ENCODE results near the gene CHP1. TPM values are rescaled to one million over a fixed set of nuclear protein-coding genes. Genes with fewer than 3 reads are reported as not detected.
"Not testable (repeated sequence)": the region's sequence is repeated elsewhere in the genome, so short reads cannot be mapped to it uniquely, and the experiment has no call there.

Gene CHP1
- total RNA-seq, 1 donor from 2014 or later = 63.6 TPM

GRCh38 chr15:41254560-41254959 is 23.5 kb downstream of the CHP1 start:
- intact Hi-C loops (cut with micrococcal nuclease) = no loop called here

- intact Hi-C loops (cut with micrococcal nuclease) = no loop called here
Measured at GRCh38 chr15:41256103-41256502, 25.0 kb downstream of the CHP1 start.

DNA sequence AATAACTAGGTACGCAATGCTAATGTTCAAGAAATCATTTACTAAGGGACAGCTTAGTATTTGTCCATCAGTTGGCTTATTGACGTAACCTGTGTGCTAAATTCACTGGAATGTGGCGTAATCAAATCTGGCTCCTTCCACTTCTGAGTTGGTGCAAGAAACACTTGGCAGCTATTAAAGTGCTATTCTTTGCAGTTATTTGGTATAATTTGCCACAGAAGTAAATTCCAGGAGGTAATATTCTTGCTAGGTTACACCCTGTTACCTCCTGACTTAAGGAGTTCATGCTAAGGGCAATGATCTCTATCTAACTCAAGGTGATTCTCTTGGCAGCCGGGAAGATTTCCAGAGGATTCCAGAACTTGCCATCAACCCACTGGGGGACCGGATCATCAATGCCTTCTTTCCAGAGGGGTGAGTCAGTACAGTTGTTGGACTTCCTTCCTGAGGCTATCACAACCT is 25.5 kb downstream of the CHP1 start:
- intact Hi-C loops (cut with micrococcal nuclease) = no loop called here

DNA sequence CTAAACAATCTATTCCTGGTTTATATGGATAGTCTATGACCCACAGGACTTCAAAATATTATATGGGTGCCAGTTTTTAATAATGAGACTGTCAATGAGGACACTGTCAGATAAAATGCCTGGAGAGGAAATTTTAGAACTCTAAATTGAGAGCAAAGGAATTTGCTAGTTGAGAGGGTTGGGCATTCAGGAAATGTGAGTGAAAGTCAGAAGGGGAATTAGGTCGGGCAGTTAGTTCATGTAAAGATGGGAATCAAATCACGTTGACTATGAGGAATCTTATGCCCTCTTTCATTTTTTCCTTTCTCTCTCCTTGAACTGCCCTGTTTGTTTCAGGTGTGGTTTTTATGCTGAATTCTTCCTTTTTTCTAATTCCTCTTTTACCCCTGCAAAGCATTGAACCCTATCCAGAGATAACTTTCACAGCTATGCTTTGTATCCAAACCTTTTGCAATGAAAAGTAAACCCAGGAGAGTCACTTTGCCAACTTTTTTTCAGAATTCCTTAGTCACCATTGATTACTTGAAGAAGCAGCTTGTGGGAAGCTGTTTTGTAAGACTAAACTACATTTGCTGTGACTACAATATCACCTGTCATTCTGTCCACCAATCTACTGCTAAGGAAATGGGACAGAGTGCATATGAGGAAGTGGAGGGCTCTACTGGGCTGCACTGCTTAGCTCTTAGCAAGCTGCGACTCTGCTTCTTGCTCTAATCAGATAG is 27.8 kb downstream of the CHP1 start:
- intact Hi-C loops (cut with micrococcal nuclease) = no loop called here

DNA sequence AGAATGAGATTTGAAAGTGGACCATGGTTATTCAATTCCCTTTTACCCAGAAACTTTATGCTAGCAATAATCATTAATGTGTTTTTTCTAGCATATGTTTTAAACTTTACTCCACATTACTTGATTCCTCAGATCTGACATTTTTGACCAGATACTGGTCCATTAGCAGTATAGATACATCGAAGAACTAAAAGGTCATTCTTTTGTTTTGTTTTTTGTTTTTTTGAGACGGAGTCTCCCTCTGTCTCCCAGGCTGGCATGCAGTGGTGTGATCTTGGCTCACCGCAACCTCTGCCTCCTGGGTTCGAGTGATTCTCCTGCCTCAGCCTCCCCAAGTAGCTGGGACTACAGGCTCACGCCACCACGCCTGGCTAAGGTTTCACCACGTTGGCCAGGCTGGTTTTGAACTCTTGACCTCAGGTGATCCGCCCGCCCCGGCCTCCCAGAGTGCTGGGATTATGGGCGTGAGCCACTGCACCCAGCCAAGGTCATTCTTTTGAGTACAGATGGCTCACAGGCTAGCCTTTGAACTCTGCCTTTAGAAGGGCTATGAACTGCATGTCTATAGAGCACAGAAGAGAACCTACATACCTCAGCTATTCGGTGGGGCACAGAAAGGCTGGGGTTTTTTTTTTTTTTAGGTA is 28.6 kb downstream of the CHP1 start:
- intact Hi-C loops (cut with micrococcal nuclease) = no loop called here

DNA sequence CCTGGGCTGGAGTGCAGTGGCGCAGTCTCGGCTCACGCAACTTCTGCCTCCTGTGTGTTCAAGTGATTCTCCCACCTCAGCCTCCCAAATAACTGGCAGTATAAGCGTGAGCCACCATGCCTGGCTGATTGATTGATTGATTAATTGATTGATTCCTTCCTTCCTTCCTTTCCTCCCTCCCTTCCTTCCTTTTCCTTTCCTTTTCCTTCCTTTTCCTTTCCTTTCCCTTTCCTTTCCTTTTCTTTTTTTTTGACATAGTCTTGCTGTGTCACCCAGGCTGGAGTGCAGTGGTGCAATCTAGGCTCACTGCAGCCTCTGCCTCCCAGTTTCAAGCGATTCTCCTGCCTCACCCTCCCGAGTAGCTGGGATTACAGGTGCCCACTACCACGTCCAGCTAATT is 29.9 kb downstream of the CHP1 start:
- intact Hi-C loops (cut with micrococcal nuclease) = not testable (repeated sequence)

GRCh38 chr15:41262571-41262970 is 31.5 kb downstream of the CHP1 start:
- intact Hi-C loops (cut with micrococcal nuclease) = no loop called here

DNA sequence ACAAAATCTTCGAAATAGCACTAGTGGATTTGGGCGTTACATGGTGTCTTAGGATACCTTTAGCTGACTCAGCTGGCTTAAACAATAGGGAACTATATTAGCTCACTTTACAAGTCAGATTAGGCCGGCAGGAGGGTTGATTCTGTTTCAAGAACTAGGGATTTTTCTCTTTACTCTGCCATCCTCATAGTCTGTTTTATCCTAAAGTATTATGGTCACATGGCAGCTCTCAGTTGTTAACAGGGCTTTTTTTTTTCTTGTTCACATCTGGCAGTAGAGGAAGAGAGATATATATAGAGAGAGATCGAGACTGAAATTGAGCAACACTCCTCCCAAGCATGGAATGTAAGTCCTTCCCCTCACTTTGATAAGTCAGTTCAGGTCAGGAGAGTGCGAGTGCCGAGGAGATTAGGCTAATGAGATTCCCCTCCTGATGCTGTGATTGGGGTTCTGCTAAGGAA is 32.9 kb downstream of the CHP1 start:
- intact Hi-C loops (cut with micrococcal nuclease) = no loop called here

DNA sequence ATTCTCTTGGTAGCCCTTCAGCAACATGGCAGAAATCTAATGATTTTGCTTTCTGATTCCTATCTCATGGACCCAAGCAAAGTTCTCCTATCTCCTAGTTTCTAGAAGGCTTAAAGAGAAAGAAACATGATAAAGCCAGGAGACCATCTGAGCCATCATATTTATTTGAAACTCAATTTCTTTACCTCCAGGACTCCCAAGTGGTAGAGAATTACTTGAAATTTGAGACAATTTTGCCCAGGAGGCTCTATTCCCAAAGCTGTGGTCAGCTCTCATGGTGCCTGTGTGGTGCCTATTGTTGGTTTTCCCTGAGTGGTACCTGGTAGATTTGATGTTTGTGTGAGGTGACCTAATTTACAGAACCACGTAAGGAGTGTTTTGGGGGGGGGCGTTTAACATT is 38.8 kb downstream of the CHP1 start:
- intact Hi-C loops (cut with micrococcal nuclease) = no loop called here

- intact Hi-C loops (cut with micrococcal nuclease) = no loop called here
Measured at GRCh38 chr15:41276831-41277230, 45.8 kb downstream of the CHP1 start.

DNA sequence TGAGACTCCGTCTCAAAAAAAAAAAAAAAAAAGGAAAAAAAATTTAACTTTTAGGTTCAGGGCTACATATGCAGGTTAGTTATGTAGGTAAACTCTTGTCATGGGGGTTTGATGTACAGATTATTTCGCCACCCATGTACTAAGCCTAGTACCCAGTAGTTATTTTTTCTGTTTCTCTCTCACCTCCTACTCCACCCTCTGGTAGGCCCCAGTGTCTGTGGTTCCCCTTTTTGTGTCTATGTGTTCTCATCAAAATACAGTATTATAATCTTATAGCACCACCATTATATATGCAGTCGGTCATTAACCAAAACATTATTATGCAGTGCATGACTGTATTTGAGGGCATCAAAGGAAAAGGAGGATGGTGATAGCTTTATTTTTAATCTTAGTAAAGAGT is 47.3 kb downstream of the CHP1 start:
- intact Hi-C loops (cut with micrococcal nuclease) = no loop called here

DNA sequence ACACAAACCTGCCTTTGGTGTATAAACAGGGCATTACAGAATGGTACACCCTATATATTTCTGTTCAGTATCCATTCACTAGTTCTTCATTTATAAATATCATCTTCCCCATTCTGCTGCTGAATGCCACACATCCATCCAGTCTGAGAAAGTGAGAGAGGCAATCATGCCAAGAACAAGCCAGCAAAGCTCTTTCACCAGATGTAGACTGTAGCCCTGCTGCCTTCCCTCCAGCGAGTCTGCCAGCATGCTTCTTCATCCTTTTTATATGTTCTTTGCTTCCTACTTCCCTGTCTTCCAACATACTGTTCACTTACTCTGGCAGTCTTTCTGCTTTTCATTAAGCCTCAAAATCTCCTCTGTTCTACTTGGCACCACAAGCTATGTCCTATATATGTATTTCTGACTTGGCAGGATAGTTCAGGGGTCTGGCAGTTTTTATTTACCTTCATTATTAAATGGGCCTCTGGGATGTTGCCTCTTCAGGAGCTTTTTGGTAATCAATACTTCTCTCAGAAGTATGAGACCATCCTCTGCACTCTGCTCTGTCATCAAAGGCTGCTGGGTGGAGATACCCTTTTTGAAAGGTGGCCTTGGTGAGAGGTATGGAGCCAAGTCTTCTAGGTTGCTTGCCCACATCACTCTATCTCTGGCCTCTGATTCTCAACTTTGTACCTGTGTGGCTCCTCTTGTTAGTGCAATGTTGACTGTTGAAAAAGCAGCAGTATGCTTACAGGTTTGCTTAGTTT is 48.6 kb downstream of the CHP1 start:
- intact Hi-C loops (cut with micrococcal nuclease) = loop anchor here (10.0 kb wide), 1 partner anchor 585 kb away; the partner anchor contains the start of gene RAD51

DNA sequence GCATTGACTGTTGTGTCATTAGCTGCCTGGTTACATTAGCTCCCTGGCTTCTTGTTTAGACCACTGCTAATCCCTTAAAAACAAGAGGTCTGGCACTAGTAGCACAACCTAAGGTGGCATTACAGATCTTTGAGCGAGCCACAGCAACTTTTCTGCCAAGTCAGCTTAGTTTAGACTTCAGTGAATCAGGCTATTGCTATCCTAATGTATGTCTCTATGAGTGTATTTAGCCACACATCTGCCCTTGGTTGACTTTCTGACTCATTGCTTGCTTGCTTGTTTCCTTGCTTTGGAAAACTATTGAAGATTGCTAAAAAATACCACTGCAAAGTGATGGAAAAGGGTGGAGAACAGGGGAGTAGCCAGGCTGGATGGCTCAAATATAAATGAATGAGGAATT is 50.2 kb downstream of the CHP1 start:
- intact Hi-C loops (cut with micrococcal nuclease) = loop anchor here (10.0 kb wide), 1 partner anchor 586 kb away; the partner anchor contains the start of gene RAD51

DNA sequence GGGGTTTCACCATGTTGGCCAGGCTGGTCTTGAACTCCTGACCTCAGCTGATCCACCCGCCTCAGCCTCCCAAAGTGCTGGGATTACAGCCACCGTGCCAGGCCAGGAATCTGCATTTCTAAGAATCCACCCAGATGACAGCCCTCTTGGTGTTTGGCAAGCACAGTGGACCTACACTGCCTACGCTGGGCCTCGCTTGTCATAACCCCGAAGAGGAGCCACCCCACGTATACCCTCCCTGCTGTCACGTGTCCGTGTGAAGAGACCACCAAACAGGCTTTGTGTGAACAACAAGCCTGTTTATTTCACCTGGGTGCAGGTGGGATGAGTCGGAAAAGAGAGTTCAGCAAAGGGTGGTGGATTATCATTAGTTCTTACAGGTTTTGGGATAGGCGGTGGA is 51.4 kb downstream of the CHP1 start:
- intact Hi-C loops (cut with micrococcal nuclease) = loop anchor here (10.0 kb wide), 1 partner anchor 588 kb away; the partner anchor contains the start of gene RAD51

GRCh38 chr15:41282980-41283652 is 52.0 kb downstream of the CHP1 start:
- intact Hi-C loops (cut with micrococcal nuclease) = loop anchor here (1.0 to 10.0 kb wide), 4 partner anchors 52 to 588 kb away; partner anchors contain the start of genes CHAC1, CHP1, INO80 and RAD51

DNA sequence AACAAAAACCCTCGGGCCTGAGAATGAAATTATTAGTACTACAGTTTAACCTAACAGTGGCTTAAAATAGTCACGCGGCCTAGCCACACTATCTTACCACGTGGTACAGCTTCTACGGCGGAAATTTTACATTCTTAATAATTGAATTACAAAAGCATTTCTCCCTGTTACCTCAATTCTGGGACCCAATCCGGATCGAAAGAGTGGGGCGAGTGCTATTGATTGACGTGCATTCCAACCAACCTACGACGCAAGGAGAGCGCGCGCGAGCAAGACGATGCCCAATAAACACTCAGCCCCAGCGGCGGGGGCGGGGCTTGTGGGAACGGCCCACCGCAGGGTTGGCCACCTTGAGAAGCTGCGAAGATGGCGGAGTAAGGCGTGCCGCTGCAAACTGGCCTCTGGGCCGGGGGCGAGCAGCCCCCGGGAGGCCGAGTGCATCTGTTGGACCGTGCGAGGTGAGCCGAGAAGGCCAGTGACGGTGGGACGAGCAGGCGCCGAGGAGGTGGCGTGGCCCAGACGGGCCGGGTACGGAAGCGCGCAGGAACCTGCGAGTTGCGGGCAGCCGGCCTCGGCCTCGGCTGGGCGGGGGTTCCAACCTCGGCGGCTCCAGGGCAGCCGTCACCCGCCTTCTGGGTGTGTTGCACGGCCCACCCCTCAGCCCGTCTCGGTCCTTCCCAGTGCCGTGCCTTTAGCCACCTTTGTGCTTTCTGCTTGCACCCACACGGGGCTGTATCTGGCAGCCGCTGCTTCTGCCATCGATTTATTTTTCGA is 52.8 kb downstream of the CHP1 start:
- intact Hi-C loops (cut with micrococcal nuclease) = loop anchor here (1.0 to 10.0 kb wide), 5 partner anchors 48 to 589 kb away; partner anchors contain the start of genes CHAC1, CHP1, INO80 and NUSAP1

DNA sequence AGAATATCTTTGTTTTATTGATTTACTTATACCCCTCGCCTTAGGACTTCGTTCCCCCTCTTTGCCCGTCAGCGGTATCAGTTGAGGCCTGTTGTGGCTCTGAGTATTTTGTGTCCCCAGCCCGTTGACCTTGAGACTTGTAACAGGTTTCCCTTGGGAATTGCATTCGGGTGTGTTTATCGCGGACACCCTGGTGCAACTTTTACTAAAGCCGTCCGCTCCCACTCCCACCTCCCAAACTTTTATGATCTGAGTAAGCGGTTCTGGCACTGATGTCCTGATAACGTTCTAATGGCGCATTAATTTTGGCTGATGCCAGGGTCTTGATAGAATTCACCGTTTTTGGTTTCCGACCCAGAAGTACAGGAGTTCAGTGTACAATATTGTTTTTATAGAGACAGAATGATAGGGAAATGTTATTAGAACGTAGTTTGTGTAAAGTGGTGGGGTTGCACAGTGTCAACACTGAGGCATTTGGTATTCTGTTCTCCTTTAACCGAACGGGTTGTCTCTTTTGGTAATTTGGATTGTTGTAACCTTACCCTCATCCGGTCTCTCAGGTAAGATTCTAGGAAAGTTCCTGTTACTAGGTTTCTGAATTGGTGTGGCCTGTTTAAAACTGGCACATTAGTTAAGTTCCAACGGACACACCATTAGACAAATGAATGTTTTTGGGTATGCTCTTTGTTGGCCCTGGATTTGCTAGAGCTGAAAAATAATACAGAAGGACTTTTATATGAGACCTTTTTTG is 53.5 kb downstream of the CHP1 start:
- intact Hi-C loops (cut with micrococcal nuclease) = loop anchor here (1.0 to 10.0 kb wide), 2 partner anchors 48 to 590 kb away; partner anchors contain the start of genes NUSAP1, OIP5 and RAD51

DNA sequence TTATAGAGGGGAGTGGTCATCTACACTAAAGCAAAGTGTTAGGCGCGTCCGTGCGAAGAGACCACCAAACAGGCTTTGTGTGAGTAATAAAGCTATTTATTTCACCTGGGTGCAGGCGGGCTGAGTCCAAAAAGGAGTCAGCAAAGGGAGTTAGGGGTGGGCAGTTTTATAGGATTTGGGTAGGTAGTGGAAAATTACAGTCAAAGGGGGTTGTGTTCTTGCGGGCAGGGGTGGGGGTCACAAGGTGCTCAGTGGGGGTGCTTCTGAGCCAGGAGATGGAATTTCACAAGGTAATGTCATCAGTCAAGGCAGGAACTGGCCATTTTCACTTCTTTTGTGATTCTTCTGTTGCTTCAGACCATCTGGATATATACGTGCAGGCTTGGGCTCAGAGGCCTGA is 54.2 kb downstream of the CHP1 start:
- intact Hi-C loops (cut with micrococcal nuclease) = loop anchor here (10.0 kb wide), 1 partner anchor 590 kb away; the partner anchor contains the start of gene RAD51

- intact Hi-C loops (cut with micrococcal nuclease) = loop anchor here (10.0 kb wide), 1 partner anchor 592 kb away; the partner anchor contains the start of gene RAD51
Measured at GRCh38 chr15:41286665-41287333, 55.7 kb downstream of the CHP1 start.
